ENCODE data around the gene MGAT4A.

GRCh38 chr2:98571796-98572195, 159.1 kb downstream of the MGAT4A start:
- TF ChIP-seq PATZ1 (CRISPR knock-in tag; IDR thresholded peaks at IDR 0.05; ENCODE audit: borderline replicate concordance) (no peak), BACH2 (CRISPR knock-in tag; IDR thresholded peaks at IDR 0.05; ENCODE audit: borderline replicate concordance) (no peak), ZNF8 (CRISPR knock-in tag; IDR thresholded peaks at IDR 0.05) (no peak), CSRNP3 (CRISPR knock-in tag; IDR thresholded peaks at IDR 0.05) (no peak), ZFP3 (CRISPR knock-in tag; IDR thresholded peaks at IDR 0.05) (no peak), OSR1 (CRISPR knock-in tag; IDR thresholded peaks at IDR 0.05) (no peak), PPARA (CRISPR knock-in tag; IDR thresholded peaks at IDR 0.05; ENCODE audit: borderline replicate concordance) (no peak)
- TF ChIP-seq, protein P1, sequence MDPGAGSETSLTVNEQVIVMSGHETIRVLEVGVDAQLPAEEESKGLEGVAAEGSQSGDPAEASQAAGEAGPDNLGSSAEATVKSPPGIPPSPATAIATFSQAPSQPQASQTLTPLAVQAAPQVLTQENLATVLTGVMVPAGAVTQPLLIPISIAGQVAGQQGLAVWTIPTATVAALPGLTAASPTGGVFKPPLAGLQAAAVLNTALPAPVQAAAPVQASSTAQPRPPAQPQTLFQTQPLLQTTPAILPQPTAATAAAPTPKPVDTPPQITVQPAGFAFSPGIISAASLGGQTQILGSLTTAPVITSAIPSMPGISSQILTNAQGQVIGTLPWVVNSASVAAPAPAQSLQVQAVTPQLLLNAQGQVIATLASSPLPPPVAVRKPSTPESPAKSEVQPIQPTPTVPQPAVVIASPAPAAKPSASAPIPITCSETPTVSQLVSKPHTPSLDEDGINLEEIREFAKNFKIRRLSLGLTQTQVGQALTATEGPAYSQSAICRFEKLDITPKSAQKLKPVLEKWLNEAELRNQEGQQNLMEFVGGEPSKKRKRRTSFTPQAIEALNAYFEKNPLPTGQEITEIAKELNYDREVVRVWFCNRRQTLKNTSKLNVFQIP (CRISPR knock-in tag; IDR thresholded peaks at IDR 0.05; ENCODE audit: borderline replicate concordance, low read depth) = no peak
- TF ChIP-seq, protein P2, sequence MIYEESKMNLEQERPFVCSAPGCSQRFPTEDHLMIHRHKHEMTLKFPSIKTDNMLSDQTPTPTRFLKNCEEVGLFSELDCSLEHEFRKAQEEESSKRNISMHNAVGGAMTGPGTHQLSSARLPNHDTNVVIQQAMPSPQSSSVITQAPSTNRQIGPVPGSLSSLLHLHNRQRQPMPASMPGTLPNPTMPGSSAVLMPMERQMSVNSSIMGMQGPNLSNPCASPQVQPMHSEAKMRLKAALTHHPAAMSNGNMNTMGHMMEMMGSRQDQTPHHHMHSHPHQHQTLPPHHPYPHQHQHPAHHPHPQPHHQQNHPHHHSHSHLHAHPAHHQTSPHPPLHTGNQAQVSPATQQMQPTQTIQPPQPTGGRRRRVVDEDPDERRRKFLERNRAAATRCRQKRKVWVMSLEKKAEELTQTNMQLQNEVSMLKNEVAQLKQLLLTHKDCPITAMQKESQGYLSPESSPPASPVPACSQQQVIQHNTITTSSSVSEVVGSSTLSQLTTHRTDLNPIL (CRISPR knock-in tag; IDR thresholded peaks at IDR 0.05; ENCODE audit: low read depth) = no peak
